22Rv1 (cell line): ENCODE measurements around the gene FASTKD1.

Experiments used
- ZFX ChIP-seq: fragments of 450-650 bp; IDR thresholded peaks from 2 replicates; pipeline ENCODE4 v1.6.1; 2017; ENCODE audit warnings: antibody characterized with exemption, borderline replicate concordance
- TF ChIP-seq, protein P1 (sequence below): fragments of 450-650 bp; IDR thresholded peaks from 2 replicates; pipeline ENCODE4 v1.5.1; 2017; ENCODE audit warnings: mild to moderate bottlenecking

DNA sequence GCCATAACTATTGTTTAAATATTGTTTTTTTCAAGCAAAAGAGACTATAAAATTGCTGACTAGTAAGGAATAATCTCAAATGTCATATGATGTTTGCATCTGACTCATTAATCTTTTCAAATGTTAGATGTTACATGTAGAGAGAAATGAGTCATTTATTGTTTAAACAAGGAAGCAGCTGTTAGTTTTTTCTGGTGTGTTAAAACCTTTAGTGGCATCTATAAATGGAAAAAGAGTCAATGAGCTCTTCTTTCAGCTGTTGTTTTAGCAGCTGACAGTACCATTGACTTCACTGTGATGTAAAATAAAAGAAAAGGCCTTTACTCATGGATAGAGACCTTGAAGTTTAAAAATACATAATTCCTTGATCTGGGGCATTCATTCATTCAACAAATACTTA, 66.0 kb downstream of the FASTKD1 start:
- TF ChIP-seq, protein P1, sequence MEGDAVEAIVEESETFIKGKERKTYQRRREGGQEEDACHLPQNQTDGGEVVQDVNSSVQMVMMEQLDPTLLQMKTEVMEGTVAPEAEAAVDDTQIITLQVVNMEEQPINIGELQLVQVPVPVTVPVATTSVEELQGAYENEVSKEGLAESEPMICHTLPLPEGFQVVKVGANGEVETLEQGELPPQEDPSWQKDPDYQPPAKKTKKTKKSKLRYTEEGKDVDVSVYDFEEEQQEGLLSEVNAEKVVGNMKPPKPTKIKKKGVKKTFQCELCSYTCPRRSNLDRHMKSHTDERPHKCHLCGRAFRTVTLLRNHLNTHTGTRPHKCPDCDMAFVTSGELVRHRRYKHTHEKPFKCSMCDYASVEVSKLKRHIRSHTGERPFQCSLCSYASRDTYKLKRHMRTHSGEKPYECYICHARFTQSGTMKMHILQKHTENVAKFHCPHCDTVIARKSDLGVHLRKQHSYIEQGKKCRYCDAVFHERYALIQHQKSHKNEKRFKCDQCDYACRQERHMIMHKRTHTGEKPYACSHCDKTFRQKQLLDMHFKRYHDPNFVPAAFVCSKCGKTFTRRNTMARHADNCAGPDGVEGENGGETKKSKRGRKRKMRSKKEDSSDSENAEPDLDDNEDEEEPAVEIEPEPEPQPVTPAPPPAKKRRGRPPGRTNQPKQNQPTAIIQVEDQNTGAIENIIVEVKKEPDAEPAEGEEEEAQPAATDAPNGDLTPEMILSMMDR: no peak
- TF ChIP-seq ZFX: no peak
